OCI-LY3 (cell line): ENCODE results near the gene SEMA6D.
A peak's percentile ranks its signal among the peaks of the same experiment; 100 is the strongest.

Source experiments
- H2AFZ ChIP-seq: fragments of 200-600, 300-600 bp; shearing (Covaris generic); 2 replicates; pipeline ENCODE4 v1.6.0; 2014; ENCODE audit warnings: antibody characterized with exemption, low read depth, low read length
- H3K27ac ChIP-seq: fragments of 200-600, 300-600 bp; sonication (generic); 2 replicates; pipeline ENCODE4 v1.5.1; 2014; ENCODE audit warnings: mild to moderate bottlenecking, low read length, moderate library complexity, mixed read lengths
- H3K27me3 ChIP-seq: fragments of 200-600, 300-600 bp; sonication (generic); 2 replicates; pipeline ENCODE4 v1.6.1; 2014; ENCODE audit warnings: low read depth, low read length, mixed read lengths
- H3K36me3 ChIP-seq: fragments of 200-600, 300-600 bp; sonication (generic); replicated peaks from 2 replicates; pipeline ENCODE3; 2014; ENCODE audit warnings: low read depth, low read length, mixed read lengths
- H3K4me1 ChIP-seq: fragments of 300-600, 200-600 bp; sonication (generic); 2 replicates; pipeline ENCODE4 v1.6.1; 2014; ENCODE audit warnings: low read length, mixed read lengths
- H3K4me2 ChIP-seq: fragments of 200-600, 300-600 bp; sonication (generic); 2 replicates; pipeline ENCODE4 v1.6.1; 2014; ENCODE audit warnings: low read length, mixed read lengths
- H3K4me3 ChIP-seq: fragments of 300-600, 200-600 bp; sonication (generic); 2 replicates; pipeline ENCODE4 v1.5.1; 2014; ENCODE audit warnings: antibody characterized with exemption, mild to moderate bottlenecking, low read length, moderate library complexity
- H3K79me2 ChIP-seq: fragments of 300-600, 200-600 bp; shearing (Covaris generic); 2 replicates; pipeline ENCODE4 v1.6.1; 2014; ENCODE audit warnings: mild to moderate bottlenecking, low read length, mixed read lengths
- H3K9ac ChIP-seq: fragments of 300-600, 200-600 bp; shearing (Covaris generic); 2 replicates; pipeline ENCODE4 v1.6.0; 2014; ENCODE audit warnings: mild to moderate bottlenecking, low read length, moderate library complexity
- H3K9me3 ChIP-seq: fragments of 200-600, 300-600 bp; shearing (Covaris generic); 2 replicates; pipeline ENCODE4 v1.6.1; 2014; ENCODE audit warnings: low read length, mixed read lengths; ENCODE audit not compliant: insufficient read depth
- H4K20me1 ChIP-seq: fragments of 200-600, 300-600 bp; sonication (generic); 2 replicates; pipeline ENCODE4 v1.6.1; 2016; ENCODE audit warnings: low read length, mixed read lengths; ENCODE audit not compliant: insufficient read depth
- CTCF ChIP-seq: fragments of 200-600, 300-600 bp; sonication (generic); IDR thresholded peaks from 2 replicates; pipeline ENCODE4 v1.5.1; 2014; ENCODE audit warnings: antibody characterized with exemption, low read length, low read depth
- EZH2phosphoT487 ChIP-seq: fragments of 200-600 bp; shearing (Covaris generic); IDR thresholded peaks from 2 replicates; pipeline ENCODE4 v1.6.1; 2018; ENCODE audit warnings: antibody characterized with exemption, mixed run types, low read depth

SEMA6D gene

DNA sequence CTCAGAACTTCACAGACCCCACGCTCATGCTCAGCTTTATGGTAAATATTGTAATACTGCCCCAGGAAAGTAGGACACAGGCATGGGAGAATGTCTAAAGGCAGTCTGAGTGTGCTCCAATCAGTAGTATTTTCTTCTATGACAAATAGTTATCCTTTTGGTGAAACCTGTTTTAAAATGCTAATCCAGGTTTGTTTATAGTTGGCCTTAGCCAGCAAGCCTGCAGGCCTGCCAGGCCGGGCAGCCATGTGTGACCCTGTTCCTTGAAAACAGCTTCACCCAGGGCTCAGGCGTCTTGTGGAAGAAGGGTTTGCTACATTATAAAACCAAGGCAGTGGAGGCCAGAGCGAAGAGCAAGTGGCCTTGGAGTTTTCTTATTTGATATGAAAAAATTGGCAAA is 104.7 kb downstream of the SEMA6D start:
- Histone ChIP-seq H3K9ac (no peak overlapping the region), H3K4me1 (peaks cover 44% of the 10 kb centered on the region), H3K27ac (no peak overlapping the region), H3K4me3 (no peak overlapping the region), H3K27me3 (peaks cover 81% of the 10 kb centered on the region), H3K9me3 (no peaks in the 10 kb centered on the region), H4K20me1 (no peaks in the 10 kb centered on the region), H3K36me3 (no peaks in the 10 kb centered on the region), H2AFZ (no peak overlapping the region), H3K79me2 (no peaks in the 10 kb centered on the region), H3K4me2 (peak overlapping the region; percentile 68)
- TF ChIP-seq CTCF (no peak), EZH2phosphoT487 (no peak)
